ENCODE measurements around the gene STAM2. TPM values are rescaled to one million over a fixed set of nuclear protein-coding genes. Genes with fewer than 3 reads are reported as not detected.

Gene STAM2
- total and polyA plus RNA-seq, 2 of the 13 experiments (the other 11 are each of a cell fraction or from before 2014, with no cell fraction given): 14.7 to 24.1 TPM

DNA sequence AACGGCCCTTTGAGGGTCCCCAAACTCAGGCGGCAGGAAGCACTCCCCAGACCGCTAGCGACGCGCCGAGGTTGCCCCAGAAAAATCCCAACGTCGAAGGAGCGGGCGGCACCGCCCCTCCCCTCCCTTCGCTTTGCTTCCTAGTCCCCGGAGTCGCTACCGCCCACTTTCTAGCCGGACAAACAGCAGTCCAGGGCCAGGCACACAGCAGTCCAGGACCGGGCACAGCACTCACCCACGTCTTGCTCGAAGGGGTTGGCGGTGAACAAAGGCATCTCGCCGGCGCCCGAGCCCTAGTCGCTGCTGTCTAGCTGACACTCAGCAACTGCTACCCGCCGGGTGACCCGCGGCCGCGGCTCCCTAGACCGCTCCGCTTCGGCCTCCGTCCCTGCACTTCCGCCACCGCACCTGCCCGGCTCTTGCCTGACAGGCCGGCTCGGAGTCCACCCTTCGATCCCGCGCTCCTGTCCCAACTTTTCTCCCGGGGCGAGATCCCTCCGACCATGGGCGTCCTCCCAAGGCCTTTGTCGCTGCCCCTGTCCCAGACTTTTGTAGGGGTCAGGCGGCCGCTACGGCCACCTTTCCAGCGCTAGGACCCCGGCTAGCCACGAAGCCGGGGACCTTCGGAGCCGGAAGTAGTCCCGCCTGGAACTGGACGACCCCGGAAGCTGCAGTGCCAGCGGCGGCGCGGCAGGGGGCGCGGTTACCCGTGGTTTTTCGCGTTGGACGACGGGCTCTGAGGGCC lies at the start of gene STAM2 (continued):
- TF ChIP-seq KIAA2018 (CRISPR knock-in tag; IDR thresholded peaks at IDR 0.05; ENCODE audit: borderline replicate concordance) (peak; percentile 55; the same call in 1 of the 2 replicates), ZNF556 (CRISPR knock-in tag; IDR thresholded peaks at IDR 0.05; ENCODE audit: borderline replicate concordance) (peak; percentile 77; the same call in 1 of the 2 replicates), HCFC1 (IDR thresholded peaks at IDR 0.05; ENCODE audit: low read depth, low read length) (no peak; the same call in none of the 2 replicates), ZNF280D (CRISPR knock-in tag; IDR thresholded peaks at IDR 0.05) (no peak; the same call in 1 of the 2 replicates), ZNF512B (CRISPR knock-in tag; IDR thresholded peaks at IDR 0.05; ENCODE audit: borderline replicate concordance) (no peak), ZNF30 (CRISPR knock-in tag; IDR thresholded peaks at IDR 0.05) (no peak), ZNF33A (CRISPR knock-in tag; IDR thresholded peaks at IDR 0.05; ENCODE audit: borderline replicate concordance) (peak; percentile 75; the same call in 1 of the 2 replicates), IRF2 (CRISPR knock-in tag; IDR thresholded peaks at IDR 0.05) (peak; percentile 91; the same call in 1 of the 2 replicates), ZNF496 (CRISPR knock-in tag; IDR thresholded peaks at IDR 0.05; ENCODE audit: insufficient replicate concordance) (no peak)
- TF ChIP-seq, protein P1, sequence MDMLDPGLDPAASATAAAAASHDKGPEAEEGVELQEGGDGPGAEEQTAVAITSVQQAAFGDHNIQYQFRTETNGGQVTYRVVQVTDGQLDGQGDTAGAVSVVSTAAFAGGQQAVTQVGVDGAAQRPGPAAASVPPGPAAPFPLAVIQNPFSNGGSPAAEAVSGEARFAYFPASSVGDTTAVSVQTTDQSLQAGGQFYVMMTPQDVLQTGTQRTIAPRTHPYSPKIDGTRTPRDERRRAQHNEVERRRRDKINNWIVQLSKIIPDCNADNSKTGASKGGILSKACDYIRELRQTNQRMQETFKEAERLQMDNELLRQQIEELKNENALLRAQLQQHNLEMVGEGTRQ (IDR thresholded peaks at IDR 0.05; ENCODE audit: low read depth, low read length): no peak
- TF ChIP-seq, protein P1 (CRISPR knock-in tag; IDR thresholded peaks at IDR 0.05; ENCODE audit: borderline replicate concordance): no peak
